ENCODE measurements around the gene NPHP4.

GRCh38 chr1:5858844-5859407 lies 133.3 kb downstream of the NPHP4 start:
- TF ChIP-seq CTCF (IDR thresholded peaks at IDR 0.05) (no peak), POLR2A (IDR thresholded peaks at IDR 0.05) (no peak)
